HG03060 (cell line): ENCODE results near the gene ZNF771.
"Not testable (repeated sequence)": the region's sequence is repeated elsewhere in the genome, so short reads cannot be mapped to it uniquely, and the experiment has no call there.

Experiments used
- ATAC-seq: cut with Tn5 transposase; IDR thresholded peaks from one replicate; pipeline ENCODE4 v1.9.1; 2021; ENCODE audit warnings: low read depth, moderate number of reproducible peaks; ENCODE audit not compliant: unreplicated experiment

The ZNF771 gene

DNA sequence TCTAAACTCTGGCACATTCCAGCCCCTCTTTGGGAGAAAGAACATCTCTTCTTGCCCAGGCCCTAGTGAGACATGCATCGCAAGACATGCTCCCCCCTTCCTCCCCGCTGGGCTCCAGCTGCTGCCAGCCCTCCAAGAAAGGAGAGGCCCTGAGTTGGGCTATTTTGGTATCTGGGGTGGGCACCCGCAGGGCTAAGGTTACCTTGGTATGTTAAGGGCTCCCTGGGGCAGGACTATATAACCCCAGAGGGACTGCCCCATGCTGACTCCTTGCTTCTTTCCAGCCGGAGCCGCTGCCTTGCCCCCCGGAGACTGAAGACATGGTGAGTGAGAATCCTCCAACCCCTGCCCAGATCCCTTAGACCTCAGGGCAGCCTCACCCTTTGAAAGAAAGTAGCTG lies 32.9 kb upstream of the ZNF771 start, which contains the start of gene MYL11:
Gene MYL11 (plus strand): TSS at position 265 of the 400 bp plus-strand sequence. CDS start 56 bp downstream, at position 321.
- ATAC-seq, result no peak

GRCh38 chr16:30375864-30376263 lies 31.5 kb upstream of the ZNF771 start:
- no peak for ATAC-seq

GRCh38 chr16:30376461-30376902 lies 30.9 kb upstream of the ZNF771 start:
- ATAC-seq, result no peak

DNA sequence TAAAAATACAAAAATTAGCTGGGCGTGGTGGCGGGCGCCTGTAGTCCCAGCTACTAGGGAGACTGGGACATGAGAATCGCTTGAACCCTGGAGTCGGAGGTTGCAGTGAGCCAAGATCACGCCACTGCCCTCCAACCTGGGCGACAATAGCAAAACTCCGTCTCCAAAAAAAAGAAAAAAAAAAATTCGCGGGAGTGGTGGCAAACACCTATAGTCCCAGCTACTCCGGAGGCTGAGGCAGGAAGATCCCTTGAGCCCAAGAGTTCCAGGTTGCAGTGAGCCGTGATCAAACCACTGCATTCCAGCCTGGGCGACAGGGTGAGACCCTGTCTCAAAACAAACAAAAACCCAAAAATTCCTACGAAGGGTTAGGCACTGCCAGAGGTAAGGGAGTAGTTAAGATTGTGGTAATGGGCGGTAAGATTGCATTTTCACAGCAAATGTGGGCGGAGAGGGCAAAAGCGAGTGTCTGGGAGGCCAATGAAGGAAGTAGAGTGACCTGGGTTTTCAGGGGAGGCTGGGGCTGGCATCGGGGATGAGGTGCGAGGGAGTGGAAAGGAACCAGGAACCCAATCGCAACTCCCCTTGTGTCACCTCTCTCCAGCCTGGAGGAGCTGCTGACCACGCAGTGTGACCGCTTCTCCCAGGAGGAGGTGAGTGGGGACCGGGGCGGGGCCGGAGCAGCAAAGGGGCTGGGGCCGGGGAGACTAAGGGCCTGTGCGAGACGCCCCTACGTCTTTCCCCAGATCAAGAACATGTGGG lies 30.2 kb upstream of the ZNF771 start:
- no peak for ATAC-seq

DNA sequence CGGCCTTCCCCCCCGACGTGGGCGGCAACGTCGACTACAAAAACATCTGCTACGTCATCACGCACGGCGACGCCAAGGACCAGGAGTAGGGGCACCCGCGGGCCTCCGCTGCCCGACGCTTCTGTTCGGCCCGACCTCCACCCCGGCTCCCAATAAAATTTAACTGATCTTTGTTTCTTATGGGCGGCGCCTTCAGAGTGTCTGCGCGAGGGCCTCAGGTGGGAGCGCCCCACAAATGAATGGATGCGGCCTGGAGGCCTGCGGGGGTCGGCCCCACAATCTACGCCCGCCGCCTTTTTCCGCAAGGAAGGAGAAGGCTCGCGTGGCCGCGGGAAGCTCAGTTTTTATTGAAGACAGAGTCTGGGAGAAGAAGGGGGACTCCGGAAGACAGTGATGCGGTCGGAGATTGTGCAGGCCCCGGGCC lies 29.6 kb upstream of the ZNF771 start:
- peak; percentile 25 for ATAC-seq

- ATAC-seq, result peak; percentile 55
These were observed 28.9 kb upstream of the ZNF771 start for GRCh38 chr16:30378236-30379157.

- no peak for ATAC-seq
These were observed 28.1 kb upstream of the ZNF771 start for GRCh38 chr16:30379158-30379783.

- ATAC-seq, result no peak
These were observed 27.2 kb upstream of the ZNF771 start for GRCh38 chr16:30380072-30380802.

DNA sequence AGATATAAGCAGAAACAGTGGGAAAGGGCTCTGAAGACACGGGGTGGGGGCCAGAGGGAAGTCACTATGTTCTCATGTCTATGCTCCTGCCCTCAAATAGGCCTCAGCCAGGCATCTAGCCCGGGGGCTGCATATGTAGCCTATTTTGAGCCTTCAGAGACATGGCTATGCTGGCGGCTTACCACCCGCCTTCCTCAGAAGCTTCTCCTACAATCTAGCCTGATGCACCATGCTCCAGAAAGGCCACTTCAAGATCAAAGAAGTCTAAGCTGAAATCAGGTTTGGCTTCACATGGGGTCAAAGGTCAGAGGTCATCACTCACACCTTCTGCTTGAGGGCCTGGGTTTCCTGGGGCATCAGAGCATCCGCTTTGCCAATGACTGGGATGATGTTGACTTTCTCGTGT lies 26.6 kb upstream of the ZNF771 start:
- ATAC-seq, result no peak

DNA sequence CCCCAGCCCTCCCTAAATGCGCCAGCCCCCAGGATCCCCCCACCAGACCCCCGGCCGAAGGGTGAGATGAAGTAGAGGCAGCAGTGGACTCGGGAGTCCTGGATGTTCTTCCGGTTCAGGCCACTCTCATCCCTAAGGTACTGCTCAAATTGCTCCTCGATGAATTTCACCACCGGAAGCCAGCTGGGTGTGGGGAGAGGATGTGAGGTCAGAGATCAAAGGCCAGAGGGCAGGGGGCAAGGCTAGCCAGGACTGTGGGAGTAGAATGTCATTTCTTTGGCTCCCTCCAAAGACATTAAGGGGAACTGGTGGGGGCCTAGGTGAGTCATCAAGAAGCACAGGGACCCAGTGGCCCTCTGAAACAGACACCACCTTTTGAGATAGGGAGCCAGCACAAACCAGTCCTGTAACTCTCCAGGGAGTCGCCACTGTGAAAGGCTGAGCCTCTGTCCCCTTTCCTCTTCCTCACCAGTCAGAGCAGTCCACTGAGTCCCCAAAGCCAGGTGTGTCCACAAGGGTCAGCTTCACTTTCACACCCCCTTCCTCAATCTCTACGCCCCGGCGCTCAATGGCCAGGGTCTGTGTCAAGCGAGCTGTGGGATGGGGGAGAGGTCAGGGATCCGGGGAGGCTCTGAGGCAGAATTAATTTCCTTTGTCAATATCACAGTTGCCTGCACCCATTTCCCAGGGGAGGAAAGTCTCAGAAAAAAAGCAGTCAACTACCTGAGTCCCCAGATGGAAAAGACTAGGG lies 25.9 kb upstream of the ZNF771 start:
- ATAC-seq, result no peak

DNA sequence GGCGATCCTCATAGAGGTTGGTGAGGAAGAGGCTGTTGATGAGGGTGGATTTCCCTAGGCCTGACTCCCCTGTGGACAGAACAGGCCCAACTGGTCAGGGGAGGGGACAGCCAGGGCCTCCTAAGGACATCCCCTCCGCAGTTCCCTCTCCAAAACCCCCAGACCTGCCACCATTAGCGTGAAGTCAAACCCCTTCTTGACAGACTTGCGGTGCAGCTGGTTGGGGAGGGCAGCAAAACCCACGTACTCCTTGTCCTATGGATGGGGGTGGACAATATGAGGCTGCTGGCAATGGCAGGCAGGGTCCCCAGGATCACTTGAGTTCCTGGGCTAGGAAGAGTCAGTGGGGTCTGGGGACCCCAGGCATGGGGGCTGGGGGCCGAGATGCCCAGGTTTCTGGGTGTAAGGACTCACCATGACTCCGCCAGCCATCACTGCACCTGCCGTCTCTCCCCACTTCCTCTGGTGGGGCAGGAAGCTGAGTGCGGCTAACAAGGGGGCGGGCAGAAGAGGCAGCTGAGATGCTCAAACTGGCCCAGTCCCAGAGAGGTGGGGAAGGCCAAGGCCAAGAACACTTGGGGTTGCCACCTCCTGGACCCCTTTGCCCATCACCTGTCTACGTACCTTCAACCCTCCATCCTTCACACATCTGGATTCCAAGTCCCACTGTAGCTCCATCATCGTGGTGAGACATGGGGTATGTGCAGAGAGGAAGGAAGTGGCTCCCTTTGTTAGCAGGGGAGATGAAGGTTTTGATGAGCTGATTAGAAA lies 25.1 kb upstream of the ZNF771 start, which contains the start of gene SEPTIN1:
Gene SEPTIN1 (minus strand): TSS at position 451 of the 771 bp plus-strand sequence. CDS start 19 bp downstream, at position 432.
- ATAC-seq, result no peak

DNA sequence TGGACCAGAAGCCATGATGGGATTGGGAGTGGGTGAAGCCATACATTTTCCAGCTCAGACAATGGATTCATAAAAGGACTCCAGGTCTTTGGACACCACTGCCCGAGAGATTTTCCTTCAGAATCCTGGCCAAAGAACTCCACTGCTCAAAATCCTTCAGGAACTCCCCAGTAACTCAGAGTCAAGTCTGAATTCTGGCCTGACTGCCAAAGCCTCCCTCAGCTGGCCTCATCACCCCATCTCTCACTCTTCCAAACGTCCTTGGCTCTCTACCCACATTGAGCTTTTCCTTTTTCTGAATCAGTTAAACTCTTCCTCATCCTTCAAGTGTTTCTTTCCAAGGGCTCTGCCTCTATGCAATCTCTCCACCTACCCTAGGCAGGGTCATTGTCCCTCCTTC lies 23.9 kb upstream of the ZNF771 start:
- ATAC-seq, result no peak

DNA sequence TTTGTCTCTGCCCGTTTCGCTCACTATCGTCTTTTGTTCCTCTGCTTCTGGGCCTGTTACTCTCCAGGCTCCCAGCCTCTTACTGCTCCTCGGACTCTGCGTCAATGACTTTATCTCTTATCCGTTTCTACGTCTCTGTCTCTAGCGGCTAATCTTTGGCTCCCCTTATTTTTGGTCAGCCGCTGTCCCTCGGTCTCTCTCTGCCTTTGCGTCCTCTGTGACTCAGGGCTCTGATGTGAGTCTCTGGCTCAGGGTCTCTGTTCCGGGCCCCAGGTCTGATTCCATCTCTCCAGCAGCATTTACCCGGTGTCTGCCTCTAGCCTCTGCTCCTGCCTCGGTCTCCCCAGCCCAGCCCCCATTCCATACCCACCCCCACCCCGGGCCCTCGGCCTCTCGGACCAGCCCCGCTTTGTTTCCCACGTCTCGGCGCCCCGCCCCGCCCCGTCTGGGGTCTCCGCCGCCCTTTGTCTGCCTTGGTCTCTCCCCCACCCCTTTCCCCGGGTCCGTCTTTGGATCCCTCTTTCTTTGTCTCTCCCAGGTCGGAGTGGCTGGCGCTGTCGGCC lies 12.7 kb upstream of the ZNF771 start:
- ATAC-seq, result no peak

DNA sequence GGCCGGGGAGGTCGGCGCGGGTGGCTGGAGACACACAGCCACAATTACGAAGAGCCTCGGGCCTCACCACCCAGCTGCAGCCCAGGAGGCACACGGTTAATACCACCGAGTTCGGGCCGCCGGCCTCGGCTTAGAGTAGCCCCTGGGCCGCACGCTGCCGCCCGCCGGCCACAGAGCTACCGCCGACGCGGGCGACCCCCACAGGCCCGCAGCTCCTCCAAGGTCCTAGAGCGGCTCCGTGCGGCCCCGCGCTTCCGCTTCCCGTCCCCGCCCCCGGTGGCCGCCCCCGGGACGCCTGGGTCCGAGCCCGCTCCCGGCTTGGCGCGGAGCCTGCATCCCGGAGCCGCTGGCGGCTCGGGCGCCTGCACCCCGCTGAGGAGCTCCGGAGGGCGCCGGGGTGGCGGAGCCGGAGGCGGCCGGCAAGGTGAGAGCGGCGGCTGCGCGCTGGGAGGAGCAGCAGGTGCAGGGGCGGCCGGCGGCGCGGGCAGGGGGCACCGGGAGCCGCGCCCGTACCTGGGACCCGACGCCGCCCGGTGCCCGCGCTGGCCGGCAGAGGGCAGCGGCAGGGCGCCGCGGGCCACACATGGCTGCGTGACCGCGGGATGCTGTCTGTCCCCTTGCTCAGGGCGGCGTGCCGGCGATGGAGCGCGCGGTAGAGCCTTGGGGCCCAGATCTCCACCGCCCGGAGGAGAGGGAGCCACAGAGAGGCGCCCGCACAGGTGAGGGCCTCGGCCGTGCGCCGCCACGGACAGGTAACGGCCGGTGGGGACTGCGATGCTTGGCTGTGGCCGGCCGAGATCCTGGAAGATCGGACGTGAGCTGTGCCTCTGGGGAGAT lies 12.0 kb upstream of the ZNF771 start, which contains the start of gene ZNF48:
Gene ZNF48 (plus strand): TSS at position 266 of the 837 bp plus-strand sequence. CDS start 375 bp downstream, at position 641.
- no peak for ATAC-seq

DNA sequence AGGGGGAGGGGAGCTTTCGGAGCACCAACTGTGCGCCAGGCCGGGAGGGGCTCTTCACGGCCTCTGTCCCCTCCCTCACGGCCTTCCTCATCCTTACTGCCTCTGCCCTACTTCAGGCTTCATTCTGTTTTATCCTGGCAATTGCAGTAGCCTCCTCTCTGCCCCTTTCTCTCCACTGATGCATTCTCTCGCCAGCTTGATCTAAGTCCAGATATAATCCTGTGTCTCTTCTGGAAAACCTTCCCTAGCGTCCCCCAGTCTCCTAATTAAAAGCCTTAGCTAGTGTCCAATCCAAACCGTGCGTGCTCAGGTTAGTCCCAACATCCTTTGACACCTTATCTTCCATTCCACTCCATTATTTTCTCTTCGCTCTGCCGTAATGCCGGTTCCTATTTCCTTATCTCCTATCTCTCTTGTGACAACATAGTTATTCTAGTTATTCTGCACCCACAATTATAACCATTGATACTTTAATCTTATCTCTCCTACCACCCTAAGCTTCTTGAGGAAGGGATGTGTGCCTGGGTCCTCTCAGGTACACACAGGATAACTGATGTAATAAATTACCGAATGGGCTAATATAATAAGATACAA lies 11.3 kb upstream of the ZNF771 start:
- ATAC-seq, result no peak

DNA sequence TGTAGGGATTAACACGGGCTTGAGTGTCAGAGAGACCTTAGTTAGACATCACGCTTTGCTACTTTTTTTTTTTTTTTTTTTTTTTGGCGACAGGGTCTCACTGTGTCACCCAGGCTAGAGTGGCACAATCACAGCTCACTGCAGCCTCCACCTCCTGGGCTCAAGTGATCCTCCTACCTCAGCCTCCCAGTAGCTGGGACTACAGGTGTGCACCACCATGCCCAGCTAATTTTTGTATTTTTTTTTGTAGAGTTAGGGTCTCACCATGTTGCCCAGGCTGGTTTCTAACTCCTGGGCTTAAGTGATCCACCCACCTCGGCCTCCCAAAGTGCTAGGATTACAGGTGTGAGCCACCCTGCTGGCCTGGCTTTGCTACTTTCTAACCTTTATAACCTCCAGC lies 10.8 kb upstream of the ZNF771 start:
- ATAC-seq, result not testable (repeated sequence)

DNA sequence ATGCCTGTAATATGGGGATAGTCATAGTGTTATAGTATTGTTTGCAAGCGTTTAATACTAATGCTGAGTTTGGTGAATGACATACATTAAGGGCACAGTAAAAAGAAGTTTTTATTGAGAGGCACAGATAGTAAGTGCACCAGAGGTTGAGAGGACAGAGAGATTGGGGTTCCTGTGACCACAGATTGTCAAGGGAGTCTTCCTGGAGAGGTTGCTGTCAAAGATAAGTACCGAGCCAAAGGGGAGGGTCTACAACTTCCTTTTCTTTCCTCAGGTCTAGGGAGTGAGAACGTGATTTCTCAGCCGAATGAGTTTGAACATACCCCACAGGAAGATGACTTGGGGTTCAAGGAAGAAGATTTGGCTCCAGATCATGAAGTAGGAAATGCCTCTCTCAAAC lies 10.3 kb upstream of the ZNF771 start:
- no peak for ATAC-seq
